ENCODE data around the gene KLK13.

Gene KLK13

DNA sequence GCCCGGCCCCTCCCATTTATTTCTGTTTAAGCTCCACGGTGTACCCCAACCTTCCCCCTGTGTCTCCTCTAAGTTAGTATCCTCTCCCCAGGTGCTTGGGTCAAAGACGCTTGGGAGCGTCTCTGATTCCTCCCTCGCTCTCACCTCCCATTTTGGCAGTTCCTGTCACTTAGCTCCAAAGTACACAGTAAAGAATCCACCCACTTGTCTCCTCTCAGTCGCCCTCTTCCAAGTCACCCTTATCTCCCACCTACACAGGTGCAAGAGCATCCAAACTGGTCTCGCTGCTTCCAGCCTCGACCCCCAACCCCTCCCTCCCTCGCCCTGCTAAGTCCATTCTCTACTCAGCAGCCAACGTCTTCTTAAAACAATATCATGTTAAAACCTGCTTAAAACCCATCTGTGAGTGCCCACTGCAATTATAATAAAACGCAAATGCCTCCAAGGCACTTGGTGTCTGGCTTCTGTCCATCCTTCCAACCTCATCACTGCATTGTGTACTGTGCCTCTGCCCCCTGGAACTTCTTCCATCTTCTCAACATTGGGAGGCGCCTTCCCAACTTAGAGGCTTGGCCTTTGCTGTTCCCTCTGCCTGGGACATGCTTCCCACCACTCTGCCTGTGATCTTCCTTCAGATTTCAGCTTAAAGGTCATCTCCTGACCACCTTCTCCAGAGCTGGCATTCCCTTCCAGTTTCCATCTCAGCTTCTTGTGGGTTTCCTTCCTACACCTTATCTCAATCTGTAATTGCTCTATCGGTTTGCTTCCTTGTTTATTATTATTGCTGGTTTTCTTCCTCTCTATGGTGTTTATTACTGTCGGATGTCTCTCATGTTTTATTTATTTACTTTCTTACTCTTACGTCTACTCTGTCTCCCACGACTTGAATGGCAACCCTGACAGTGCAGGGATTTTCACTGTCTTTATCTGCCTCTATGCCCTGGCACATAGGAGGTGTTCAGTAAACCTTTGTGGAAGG is 27.3 kb upstream of the KLK13 start:
- DNase-seq (ENCODE audit: low read depth): no peak

DNA sequence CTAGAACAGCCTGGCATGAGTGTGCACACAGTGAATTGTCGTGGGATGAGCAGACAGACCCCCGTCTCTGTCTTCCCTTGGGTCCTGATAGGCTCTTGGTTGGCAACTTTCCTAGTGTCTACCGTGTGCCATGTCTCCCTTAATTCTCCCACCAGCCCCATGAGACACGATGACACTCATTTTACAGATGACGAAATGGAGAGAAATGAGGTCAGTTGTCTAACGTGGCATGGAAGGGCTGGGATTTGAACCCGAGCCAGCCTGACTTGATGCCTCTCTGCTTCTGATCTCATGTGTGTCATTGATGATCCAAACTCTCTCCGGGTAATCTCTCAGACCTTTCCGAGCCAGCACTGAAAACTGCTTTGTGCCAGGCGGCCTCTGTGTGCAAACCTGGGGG is 26.2 kb upstream of the KLK13 start:
- DNase-seq (ENCODE audit: low read depth): no peak

DNA sequence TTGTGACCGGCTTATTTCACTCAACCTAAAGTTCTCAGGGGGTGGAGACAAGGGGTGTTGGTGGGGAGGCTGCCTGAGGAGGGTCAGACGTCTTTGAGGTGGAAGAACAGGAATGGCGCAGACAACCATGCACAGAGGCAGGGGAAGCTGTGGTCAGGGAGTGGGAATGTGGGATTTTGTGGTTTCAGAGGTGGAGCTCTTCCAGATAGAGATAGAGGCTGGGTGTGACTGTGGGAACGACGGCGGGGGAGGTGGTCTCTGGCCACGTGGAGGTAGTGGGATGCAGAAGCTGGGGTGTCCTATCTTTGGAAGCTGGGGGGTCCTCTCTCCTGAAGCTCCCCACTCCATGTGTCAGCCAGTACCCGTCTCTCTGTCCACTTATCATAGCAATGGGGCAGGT is 25.6 kb upstream of the KLK13 start:
- DNase-seq (ENCODE audit: low read depth): no peak

- DNase-seq (ENCODE audit: low read depth): no peak
Measured at GRCh38 chr19:51089786-51090185, 24.9 kb upstream of the KLK13 start.

DNA sequence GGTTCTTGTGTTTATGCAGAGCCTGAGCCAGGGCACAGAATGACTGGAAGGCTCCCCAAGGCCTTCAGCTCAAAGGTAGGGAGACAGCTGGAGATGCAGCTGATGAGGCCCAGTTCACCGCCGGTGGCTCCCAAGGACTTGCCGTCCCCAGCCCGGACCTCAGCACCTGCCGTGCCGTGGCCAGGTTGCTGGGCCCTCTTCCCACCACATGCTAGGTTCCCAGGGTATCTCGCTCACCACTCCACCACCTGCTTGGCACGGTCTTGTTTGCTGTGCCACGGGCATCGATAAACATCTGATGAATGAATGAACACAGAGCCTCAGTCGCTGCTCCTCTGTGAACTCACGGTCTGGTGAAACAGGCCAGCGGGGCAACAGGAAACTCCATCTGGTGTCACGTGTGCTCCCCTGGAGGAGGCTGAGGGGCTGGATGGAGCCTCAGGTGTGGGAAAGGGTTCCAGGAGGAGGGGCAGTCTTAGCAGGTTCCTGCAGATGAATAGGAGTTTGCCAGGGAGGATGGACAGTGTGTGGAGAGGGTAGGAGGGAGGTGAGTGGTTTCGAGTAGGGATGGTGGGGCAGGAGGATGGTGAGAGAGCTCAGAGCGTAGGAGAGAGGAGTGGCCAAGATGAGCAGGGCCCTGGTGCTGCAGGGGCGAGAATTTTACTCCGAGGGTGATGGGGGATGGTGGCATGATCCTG is 21.4 kb upstream of the KLK13 start:
- no peak for DNase-seq (ENCODE audit: low read depth)

DNA sequence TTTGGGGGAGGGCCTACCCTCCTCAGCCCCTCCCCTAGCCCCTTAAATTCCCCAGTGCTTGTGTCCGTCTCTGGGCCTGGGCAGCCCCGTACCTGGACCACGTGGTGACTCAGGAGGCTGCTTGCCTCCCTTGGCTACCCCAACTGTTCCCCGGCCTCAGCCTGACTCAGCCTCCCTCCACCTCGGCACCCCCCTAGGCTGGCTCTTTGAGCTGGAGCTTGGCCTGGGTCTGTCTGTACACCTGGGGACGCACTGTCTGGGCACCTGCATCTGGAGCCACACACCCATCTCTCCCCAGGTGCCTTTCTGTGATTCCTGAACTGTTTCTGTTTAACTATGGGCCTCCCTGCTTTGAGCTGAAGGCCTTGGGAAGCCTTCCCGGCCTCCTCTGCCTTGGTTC is 19.6 kb upstream of the KLK13 start:
- DNase-seq (ENCODE audit: low read depth): no peak

DNA sequence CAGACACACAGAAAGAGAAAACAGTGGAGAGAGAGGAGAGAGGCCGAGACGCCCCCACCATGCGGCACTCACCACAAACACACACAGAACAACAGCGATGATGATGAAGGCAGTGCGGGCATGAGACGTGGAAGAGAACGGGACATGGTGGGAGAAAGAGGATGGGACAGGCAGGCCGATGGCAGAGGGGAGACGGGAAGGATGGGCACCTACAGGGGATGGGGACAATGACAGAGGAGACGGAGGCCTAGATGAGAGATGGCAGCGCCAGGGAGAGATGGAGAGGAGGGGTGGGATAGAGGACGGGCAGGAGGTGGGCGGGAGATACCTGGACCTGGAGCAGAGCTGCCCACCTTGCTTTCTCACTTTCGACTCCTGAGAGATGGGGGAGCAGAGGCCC is 18.9 kb upstream of the KLK13 start:
- DNase-seq (ENCODE audit: low read depth): no peak

DNA sequence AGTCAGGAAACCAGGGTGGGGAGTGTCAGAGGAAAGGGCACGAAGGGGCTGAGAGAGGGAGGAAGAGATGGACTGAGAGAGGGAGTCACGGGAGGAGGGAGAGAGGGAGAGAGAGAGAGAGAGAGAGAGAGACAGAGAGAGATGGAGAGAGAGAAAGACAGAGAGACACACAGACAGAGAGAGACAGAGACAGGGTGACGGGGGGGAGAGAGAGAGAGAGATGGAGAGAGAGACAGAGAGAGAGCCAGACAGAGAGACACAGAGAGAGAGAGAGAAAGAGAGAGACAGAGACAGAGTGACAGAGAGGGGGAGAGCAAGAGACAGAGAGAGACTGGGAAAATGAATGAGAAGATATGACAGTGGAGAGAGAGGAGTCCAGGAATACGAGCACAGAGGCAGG is 18.3 kb upstream of the KLK13 start:
- no peak for DNase-seq (ENCODE audit: low read depth)

- DNase-seq (ENCODE audit: low read depth): no peak
Measured at GRCh38 chr19:51082611-51083010, 17.7 kb upstream of the KLK13 start, which contains the start of gene KLK14. Gene KLK14, minus strand, starts transcription at chr19:51082887. Its CDS starts 273 bp downstream, at chr19:51082614.

GRCh38 chr19:51081476-51081875 is 16.6 kb upstream of the KLK13 start:
- no peak for DNase-seq (ENCODE audit: low read depth)

- DNase-seq (ENCODE audit: low read depth): no peak
Measured at GRCh38 chr19:51079481-51080110, 14.7 kb upstream of the KLK13 start.

DNA sequence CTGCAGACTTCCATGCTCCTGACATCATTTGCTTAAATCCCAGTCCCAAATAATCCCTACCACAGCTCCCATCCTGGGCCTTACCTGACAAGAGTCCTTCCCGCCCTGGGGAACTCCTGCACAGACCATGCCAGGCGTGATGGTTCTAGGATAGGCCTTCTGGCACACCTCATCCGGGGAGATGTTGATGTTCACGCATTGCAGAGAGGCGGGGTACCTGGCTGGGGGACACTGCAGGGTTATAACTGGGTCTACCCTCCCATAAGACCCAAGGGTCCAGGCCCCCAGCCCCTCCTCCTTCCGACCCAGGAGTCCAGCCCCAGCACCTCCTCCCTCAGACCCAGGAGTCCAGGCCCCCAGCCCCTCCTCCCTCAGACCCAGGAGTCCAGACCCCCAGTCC is 13.8 kb upstream of the KLK13 start:
- DNase-seq (ENCODE audit: low read depth): no peak

DNA sequence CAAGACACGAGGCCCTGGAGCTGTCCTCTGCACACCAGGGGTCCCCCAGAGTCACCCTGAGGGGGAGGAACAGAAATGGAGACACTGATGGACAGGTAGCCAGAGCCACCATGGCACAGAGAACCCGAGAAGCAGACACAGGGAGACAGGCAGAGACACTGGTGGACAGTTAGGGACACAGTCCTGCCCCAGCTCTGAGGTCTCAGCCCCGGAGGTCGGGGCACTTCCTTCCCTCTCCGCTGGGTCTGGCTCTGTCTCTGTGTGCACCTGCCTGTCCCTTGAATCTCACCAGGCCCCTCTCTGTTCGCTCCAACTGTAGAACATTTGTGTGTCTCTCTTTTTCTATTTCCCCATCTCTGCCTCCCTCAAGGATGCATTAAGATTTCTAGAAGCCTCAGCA is 13.2 kb upstream of the KLK13 start:
- no peak for DNase-seq (ENCODE audit: low read depth)

GRCh38 chr19:51076631-51077213 is 11.8 kb upstream of the KLK13 start:
- no peak for DNase-seq (ENCODE audit: low read depth)

- DNase-seq (ENCODE audit: low read depth): no peak
Measured at GRCh38 chr19:51075998-51076397, 11.1 kb upstream of the KLK13 start.

DNA sequence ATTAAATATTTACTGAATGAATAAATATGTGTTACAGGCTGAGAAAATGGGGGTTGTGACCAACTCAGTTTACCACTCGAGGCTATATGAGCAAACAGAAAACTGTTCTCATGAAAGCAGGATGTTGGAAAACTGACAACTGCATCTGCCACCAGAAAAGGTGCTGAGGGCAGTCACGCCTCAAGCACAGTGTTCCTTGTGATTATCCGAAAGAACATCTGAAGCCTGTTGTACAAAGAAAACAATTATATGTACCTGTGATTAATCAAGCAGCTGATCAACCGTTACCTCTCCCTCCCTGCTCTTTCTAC is 6.2 kb upstream of the KLK13 start:
- no peak for DNase-seq (ENCODE audit: low read depth)

GRCh38 chr19:51070334-51071094 is 5.6 kb upstream of the KLK13 start:
- no peak for DNase-seq (ENCODE audit: low read depth)

DNA sequence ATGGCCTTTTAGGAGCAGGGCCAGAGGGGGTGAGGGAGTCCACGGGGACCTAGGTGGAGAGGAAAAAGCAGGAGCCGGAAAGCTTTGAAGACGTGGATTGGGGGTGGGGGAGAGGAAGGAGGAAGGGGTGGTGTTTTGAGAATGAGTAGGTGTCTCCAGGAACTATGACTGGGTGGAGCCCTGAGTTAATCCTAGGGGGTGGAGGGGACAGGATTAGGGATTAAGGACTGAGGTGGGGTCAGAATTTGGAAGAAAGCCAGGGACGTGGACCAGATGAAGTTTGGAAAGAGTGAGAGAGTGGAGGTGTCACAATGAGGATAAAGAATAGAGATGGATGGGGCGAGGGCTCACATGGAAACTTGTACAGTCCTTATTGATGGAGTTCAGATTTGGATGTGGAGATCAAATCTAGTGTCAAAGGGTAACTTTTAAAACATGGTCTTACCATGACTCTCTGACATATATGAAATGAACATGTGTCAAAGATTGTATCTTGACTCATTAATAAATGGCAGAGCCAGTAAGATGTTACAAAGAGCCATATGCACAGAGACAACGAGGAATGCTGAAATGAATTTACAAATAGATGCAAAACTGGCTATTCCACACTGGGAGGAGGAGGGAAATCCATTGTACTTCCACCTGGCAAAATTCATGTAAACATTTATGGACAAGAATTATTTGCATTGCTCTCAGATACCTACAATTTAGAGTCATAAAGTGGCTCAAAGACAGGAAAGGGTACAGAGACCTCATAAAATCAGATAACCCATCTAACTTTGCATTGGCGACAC is 1.7 kb upstream of the KLK13 start:
- DNase-seq (ENCODE audit: low read depth): no peak

- DNase-seq (ENCODE audit: low read depth): no peak
Measured at GRCh38 chr19:51065221-51065960, 499 bp upstream of the KLK13 start.

DNA sequence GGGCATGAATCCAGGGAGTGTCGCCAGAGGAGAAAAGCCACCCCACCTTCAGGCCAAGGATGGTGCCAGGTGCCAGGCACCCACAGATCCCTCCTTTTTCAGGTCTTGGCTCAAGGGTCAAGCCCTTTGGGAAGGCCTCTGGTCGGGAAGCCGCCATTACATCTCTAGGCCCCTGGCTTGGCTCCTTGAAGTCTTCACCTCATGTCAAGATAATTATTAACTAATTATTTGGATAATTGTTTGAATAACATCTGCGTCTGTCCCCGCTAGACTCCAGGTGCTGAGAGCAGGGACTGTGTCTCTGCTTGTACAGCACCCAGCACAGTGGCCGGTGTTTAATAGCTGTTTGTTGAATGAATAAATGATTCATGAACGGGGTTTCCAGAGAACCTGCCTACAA is 1.2 kb downstream of the KLK13 start:
- DNase-seq (ENCODE audit: low read depth): no peak

All from stimulated activated CD8-positive, alpha-beta memory T cell treated with anti-CD3 and anti-CD28 coated beads, Interleukin-4, amount 100 ng/mL, for 24 hours (primary cell).